MM.1S (cell line): Measurements from ENCODE around the gene POLE4.

Source experiments
- CTCF ChIP-seq: fragments of 300-600 bp; sonication (generic); IDR thresholded peaks from 2 replicates; pipeline ENCODE4 v1.5.1; 2016; ENCODE audit warnings: antibody characterized with exemption, low read length, mixed read lengths
- EZH2phosphoT487 ChIP-seq: fragments of 300-600 bp; sonication (generic); IDR thresholded peaks from 2 replicates; pipeline ENCODE4 v1.6.1; 2018; ENCODE audit warnings: antibody characterized with exemption, low read length

- TF ChIP-seq CTCF = no peak
- no peak for TF ChIP-seq EZH2phosphoT487
These were observed 41.0 kb downstream of the POLE4 start for GRCh38 chr2:74999468-74999867.
